Gastroesophageal sphincter (tissue), 4 donors: ENCODE data around the gene OBI1. TPM values are rescaled to one million over a fixed set of nuclear protein-coding genes. Genes with fewer than 3 reads are reported as not detected.

Experiments
- ATAC-seq: fragments of 150-250 bp; one replicate; pipeline ENCODE4 v1.9.1; 2016; ENCODE audit warnings: mild to moderate bottlenecking, moderate library complexity
- H3K27ac ChIP-seq, 4 donors: fragments of 200-600 bp; sonication (generic) in 3 of 4; 1 replicate in 3 of 4; 2 replicates in 1 of 4; pipeline ENCODE4 v1.5.1; 2016 to 2019
- H3K27me3 ChIP-seq: fragments of 200-600 bp; sonication (generic); one replicate; pipeline ENCODE4 v1.5.1; 2019
- H3K36me3 ChIP-seq, 2 donors: fragments of 200-600 bp; sonication (generic); one replicate each; pipeline ENCODE4 v1.5.1; 2019; ENCODE audit warnings: control low read depth in 1 of 2
- H3K4me1 ChIP-seq, 3 donors: fragments of 200-600 bp; sonication (generic); 1 replicate in 2 of 3; 2 replicates in 1 of 3; pipeline ENCODE4 v1.5.1; 2016 to 2019; ENCODE audit warnings: control low read depth in 2 of 3
- H3K4me3 ChIP-seq, 2 donors: fragments of 200-600 bp; sonication (generic); one replicate each; pipeline ENCODE4 v1.5.1; 2019; ENCODE audit warnings: mild to moderate bottlenecking in 1 of 2, moderate library complexity in 1 of 2
- H3K9me3 ChIP-seq, 3 donors: fragments of 200-600 bp; sonication (generic); one replicate each; pipeline ENCODE4 v1.5.1; 2017 to 2019; ENCODE audit warnings: control low read depth in 2 of 3
- CTCF ChIP-seq, 4 experiments: fragments of 200-600 bp in 2 of 4; fragments of 450-650 bp in 2 of 4; sonication (generic) in 1 of 4; IDR thresholded peaks; one replicate each; pipeline ENCODE4 v1.5.1; 2017 to 2019; ENCODE audit warnings: antibody characterized with exemption in 4 of 4, mild to moderate bottlenecking in 2 of 4, moderate library complexity in 2 of 4
- EP300 ChIP-seq: sonication (generic); formaldehyde crosslinking; IDR thresholded peaks from one replicate; pipeline ENCODE4 v1.6.1; 2017; ENCODE audit warnings: antibody characterized with exemption, mild to moderate bottlenecking
- POLR2A ChIP-seq, 2 donors: fragments of 450-650 bp; IDR thresholded peaks; one replicate each; pipeline ENCODE4 v1.6.1; 2017; ENCODE audit warnings: antibody characterized with exemption in 2 of 2, mild to moderate bottlenecking in 2 of 2, moderate library complexity in 1 of 2
- POLR2AphosphoS5 ChIP-seq: sonication (generic); formaldehyde crosslinking; IDR thresholded peaks from one replicate; pipeline ENCODE4 v1.6.1; 2017; ENCODE audit warnings: antibody characterized with exemption
- WGBS, 2 donors: methylation state at CpG; one replicate each; pipeline ENCODE4 v1.1.5; 2018; ENCODE audit warnings: low coverage in 1 of 2; 5-methylcytosine and 5-hydroxymethylcytosine counted together
- total RNA-seq, 4 donors: library from RNA; depleted of rRNA; stranded (reverse); fragments of >200 nt; gene quantifications; one replicate each; pipeline ENCODE4 v1.1.0, GENCODE V29; 2016

Gene OBI1
- total RNA-seq, 4 donors from 2014 or later: 9.6 to 15.5 (median 10.7) TPM

- ATAC-seq: no peak
- no peak overlapping the region for H3K27ac ChIP-seq
- H3K9me3 ChIP-seq: no peaks in the 10 kb centered on the region
- no peak overlapping the region for H3K4me3 ChIP-seq
- WGBS, 2 donors: no CpG with 5 or more reads among the region's 1 CpG
- H3K4me1 ChIP-seq: no peaks in the 10 kb centered on the region
- H3K27me3 ChIP-seq: no peaks in the 10 kb centered on the region
- no peak for TF ChIP-seq EP300
- TF ChIP-seq CTCF (IDR thresholded peaks at IDR 0.05): no peak
- TF ChIP-seq POLR2AphosphoS5: no peak
- no peak for TF ChIP-seq POLR2A (IDR thresholded peaks at IDR 0.05)
- peaks cover 0 to 86% of the 10 kb centered on the region in 2 donors for H3K36me3 ChIP-seq
Observed at GRCh38 chr13:78630511-78630910, 28.4 kb downstream of the OBI1 start.

GRCh38 chr13:78625384-78625783 is 33.6 kb downstream of the OBI1 start:
- ATAC-seq: no peak
- 92 to 100% methylated on average over 2 of the region's 2 CpGs for WGBS, 2 donors
- peaks cover 0 to 69% of the 10 kb centered on the region in 2 donors for H3K36me3 ChIP-seq
- no peaks in the 10 kb centered on the region for H3K4me1 ChIP-seq
- TF ChIP-seq POLR2AphosphoS5 (no peak), CTCF (IDR thresholded peaks at IDR 0.05) (no peak), EP300 (no peak), POLR2A (IDR thresholded peaks at IDR 0.05) (no peak)
- H3K27ac ChIP-seq: no peak overlapping the region
- H3K9me3 ChIP-seq: no peaks in the 10 kb centered on the region
- no peak overlapping the region for H3K4me3 ChIP-seq
- H3K27me3 ChIP-seq: no peaks in the 10 kb centered on the region

GRCh38 chr13:78623132-78623531 is 35.8 kb downstream of the OBI1 start:
- no peak overlapping the region for H3K27ac ChIP-seq
- H3K9me3 ChIP-seq: no peaks in the 10 kb centered on the region
- H3K27me3 ChIP-seq: no peaks in the 10 kb centered on the region
- 100% methylated on average over 3 of the region's 3 CpGs for WGBS, 2 donors
- no peak for ATAC-seq
- TF ChIP-seq EP300 (no peak), POLR2A (IDR thresholded peaks at IDR 0.05) (no peak)
- H3K4me3 ChIP-seq: no peak overlapping the region
- H3K36me3 ChIP-seq: peaks cover 0 to 47% of the 10 kb centered on the region in 2 donors
- H3K4me1 ChIP-seq: no peaks in the 10 kb centered on the region

- H3K4me3 ChIP-seq: no peak overlapping the region
- WGBS, 2 donors: 85 to 88% methylated on average over 2 of the region's 2 CpGs
- H3K36me3 ChIP-seq: peaks cover 0 to 50% of the 10 kb centered on the region in 2 donors
- ATAC-seq: no peak
- TF ChIP-seq CTCF (IDR thresholded peaks at IDR 0.05): no peak
- TF ChIP-seq EP300: no peak
- TF ChIP-seq POLR2A (IDR thresholded peaks at IDR 0.05): no peak
- TF ChIP-seq POLR2AphosphoS5: no peak
- no peaks in the 10 kb centered on the region for H3K9me3 ChIP-seq
- H3K4me1 ChIP-seq: no peaks in the 10 kb centered on the region
- H3K27me3 ChIP-seq: no peaks in the 10 kb centered on the region
- no peak overlapping the region for H3K27ac ChIP-seq
Observed at GRCh38 chr13:78620936-78621470, 38.0 kb downstream of the OBI1 start.

GRCh38 chr13:78618411-78618810 is 40.5 kb downstream of the OBI1 start:
- H3K36me3 ChIP-seq: peaks cover 0 to 57% of the 10 kb centered on the region in 2 donors
- no peak overlapping the region for H3K27ac ChIP-seq
- TF ChIP-seq POLR2A (IDR thresholded peaks at IDR 0.05) (no peak), EP300 (no peak), POLR2AphosphoS5 (no peak), CTCF (IDR thresholded peaks at IDR 0.05) (no peak)
- no peak for ATAC-seq
- no peaks in the 10 kb centered on the region for H3K4me1 ChIP-seq
- 100% methylated on average over 1 of the region's 1 CpG for WGBS, 2 donors
- H3K4me3 ChIP-seq: no peak overlapping the region
- no peaks in the 10 kb centered on the region for H3K27me3 ChIP-seq
- H3K9me3 ChIP-seq: no peaks in the 10 kb centered on the region
